ENCODE measurements around the gene TMBIM1.
"Not testable (repeated sequence)": the region's sequence is repeated elsewhere in the genome, so short reads cannot be mapped to it uniquely, and the experiment has no call there.

The TMBIM1 gene

GRCh38 chr2:218317835-218318234, 25.5 kb upstream of the TMBIM1 start:
- no peak for DNase-seq

- no peak for DNase-seq
These were observed 25.0 kb upstream of the TMBIM1 start for GRCh38 chr2:218317303-218317630.

GRCh38 chr2:218315397-218315796, 23.1 kb upstream of the TMBIM1 start:
- no peak for DNase-seq

GRCh38 chr2:218314764-218315163, 22.5 kb upstream of the TMBIM1 start:
- not testable (repeated sequence) for DNase-seq

GRCh38 chr2:218313356-218313755, 21.1 kb upstream of the TMBIM1 start:
- no peak for DNase-seq

- DNase-seq: no peak
These were observed 20.0 kb upstream of the TMBIM1 start for GRCh38 chr2:218312267-218312756.

GRCh38 chr2:218311541-218312266, 19.4 kb upstream of the TMBIM1 start:
- DNase-seq: not testable (repeated sequence)

- DNase-seq: no peak
These were observed 18.7 kb upstream of the TMBIM1 start for GRCh38 chr2:218310853-218311540.

- no peak for DNase-seq
These were observed 15.2 kb upstream of the TMBIM1 start for GRCh38 chr2:218307415-218308090.

GRCh38 chr2:218306184-218306920, 14.0 kb upstream of the TMBIM1 start:
- no peak for DNase-seq

- DNase-seq: no peak
These were observed 13.1 kb upstream of the TMBIM1 start for GRCh38 chr2:218305383-218305782.

GRCh38 chr2:218301176-218301819, 9.0 kb upstream of the TMBIM1 start:
- no peak for DNase-seq

- no peak for DNase-seq
These were observed 7.8 kb upstream of the TMBIM1 start for GRCh38 chr2:218300141-218300540.

GRCh38 chr2:218298314-218298875, 6.1 kb upstream of the TMBIM1 start:
- no peak for DNase-seq

GRCh38 chr2:218296847-218297246, 4.5 kb upstream of the TMBIM1 start:
- no peak for DNase-seq

GRCh38 chr2:218296200-218296599, 3.9 kb upstream of the TMBIM1 start:
- no peak for DNase-seq

- no peak for DNase-seq
These were observed 2.7 kb upstream of the TMBIM1 start for GRCh38 chr2:218295029-218295428.

- no peak for DNase-seq
These were observed 2.2 kb upstream of the TMBIM1 start for GRCh38 chr2:218294430-218295022.

- no peak for DNase-seq
These were observed 1.6 kb upstream of the TMBIM1 start for GRCh38 chr2:218293715-218294429.

- DNase-seq: no peak
These were observed 820 bp downstream of the TMBIM1 start for GRCh38 chr2:218291318-218292047.
